ENCODE measurements around the gene ASCC3.

Gene ASCC3

DNA sequence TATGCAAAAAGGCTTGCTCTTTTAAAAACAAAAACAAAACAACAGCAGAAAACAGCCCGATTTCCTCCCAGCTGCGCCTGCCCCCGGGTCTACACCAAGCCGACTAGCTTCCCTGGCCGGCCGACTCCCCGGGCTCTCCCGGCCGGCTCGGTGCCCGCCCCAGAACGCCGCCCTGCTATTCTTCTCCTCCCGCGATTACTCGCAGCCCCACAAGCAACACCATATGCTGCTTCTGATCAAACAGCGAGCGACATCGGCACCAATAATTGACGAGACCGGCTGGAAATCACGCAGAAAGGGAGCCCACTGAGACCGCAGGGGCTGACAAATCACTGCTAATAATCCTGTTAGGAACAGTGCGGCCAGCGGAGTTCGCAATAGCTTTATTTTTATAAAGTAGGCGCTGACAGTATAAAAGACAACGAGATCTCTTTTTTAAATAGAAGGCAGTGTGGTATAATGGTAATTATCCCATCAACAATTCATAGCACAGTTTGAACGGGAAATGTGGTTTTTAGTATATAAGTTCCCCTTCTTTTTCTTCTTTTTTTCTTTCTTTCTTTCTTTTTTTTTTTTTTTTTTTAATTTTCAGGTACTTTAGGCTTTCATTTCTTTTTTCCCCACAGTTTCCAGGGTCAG is 419.7 kb downstream of the ASCC3 start:
- WGBS (ENCODE audit: insufficient coverage) = 12% methylated on average over 17 of the region's 29 CpGs
- POLR2A ChIA-PET = no interaction called here

GRCh38 chr6:100460650-100461204 is 420.4 kb downstream of the ASCC3 start:
- WGBS (ENCODE audit: insufficient coverage) = no CpG with 5 or more reads among the region's 9 CpGs
- peak in 2 of 3 donors; percentile 17 to 22 for DNase-seq
- Histone ChIP-seq H3K27ac (ENCODE audit: insufficient read depth in 1 of 2, low read depth in 1 of 2, low read length in 2 of 2, poor library complexity in 1 of 2, severe bottlenecking in 2 of 2) (no peak overlapping the region), H3K4me1 (ENCODE audit: control extremely low read depth in 1 of 4, control insufficient read depth in 4 of 4, insufficient read depth in 4 of 4, low read length in 3 of 4) (peaks cover 0 to 10% (median 5%) of the 10 kb centered on the region in 4 experiments), H3K27me3 (replicated peaks in 2 of 5; ENCODE audit: control insufficient read depth in 4 of 5, insufficient read depth in 5 of 5, low read length in 4 of 5) (peaks cover 41 to 100% (median 63%) of the 10 kb centered on the region in 5 experiments), H3K36me3 (ENCODE audit: control insufficient read depth in 4 of 4, insufficient read depth in 4 of 4, low read length in 3 of 4) (no peaks in the 10 kb centered on the region), H3K9me3 (ENCODE audit: control extremely low read depth in 1 of 5, control insufficient read depth in 4 of 5, insufficient read depth in 2 of 5, low read depth in 1 of 5, low read length in 4 of 5) (peaks cover 0 to 3% (median 0%) of the 10 kb centered on the region in 5 experiments), H3K4me3 (ENCODE audit: control insufficient read depth in 1 of 7, extremely low read depth in 1 of 7, insufficient read depth in 4 of 7, low read depth in 2 of 7, low read length in 6 of 7) (no peak overlapping the region)
- ChIA-PET CTCF (interaction anchor here (1.1 to 2.4 kb wide), 7 partner anchors 9 to 19 kb away, joined by 3 to 7 read pairs (median 6); no protein-coding TSS in a partner anchor), POLR2A (no interaction called here)

More for the DNA sequence above, 419.7 kb downstream of the ASCC3 start:
- H3K36me3 ChIP-seq (ENCODE audit: control insufficient read depth in 4 of 4, insufficient read depth in 4 of 4, low read length in 3 of 4) = no peaks in the 10 kb centered on the region
- peaks cover 0 to 10% (median 5%) of the 10 kb centered on the region in 4 experiments for H3K4me1 ChIP-seq (ENCODE audit: control extremely low read depth in 1 of 4, control insufficient read depth in 4 of 4, insufficient read depth in 4 of 4, low read length in 3 of 4)
- peaks cover 41 to 100% (median 65%) of the 10 kb centered on the region in 5 experiments for H3K27me3 ChIP-seq (replicated peaks in 2 of 5; ENCODE audit: control insufficient read depth in 4 of 5, insufficient read depth in 5 of 5, low read length in 4 of 5)
- H3K9me3 ChIP-seq (ENCODE audit: control extremely low read depth in 1 of 5, control insufficient read depth in 4 of 5, insufficient read depth in 2 of 5, low read depth in 1 of 5, low read length in 4 of 5) = peaks cover 0 to 2% (median 0%) of the 10 kb centered on the region in 5 experiments
- no peak overlapping the region for H3K4me3 ChIP-seq (ENCODE audit: control insufficient read depth in 1 of 7, extremely low read depth in 1 of 7, insufficient read depth in 4 of 7, low read depth in 2 of 7, low read length in 6 of 7)
- CTCF ChIA-PET = interaction anchor here (1.1 to 2.2 kb wide), 5 partner anchors 10 to 19 kb away, joined by 3 to 7 read pairs (median 6); no protein-coding TSS in a partner anchor
- peak in 1 of 3 donors; percentile 19 for DNase-seq
- no peak overlapping the region for H3K27ac ChIP-seq (ENCODE audit: insufficient read depth in 1 of 2, low read depth in 1 of 2, low read length in 2 of 2, poor library complexity in 1 of 2, severe bottlenecking in 2 of 2)

DNA sequence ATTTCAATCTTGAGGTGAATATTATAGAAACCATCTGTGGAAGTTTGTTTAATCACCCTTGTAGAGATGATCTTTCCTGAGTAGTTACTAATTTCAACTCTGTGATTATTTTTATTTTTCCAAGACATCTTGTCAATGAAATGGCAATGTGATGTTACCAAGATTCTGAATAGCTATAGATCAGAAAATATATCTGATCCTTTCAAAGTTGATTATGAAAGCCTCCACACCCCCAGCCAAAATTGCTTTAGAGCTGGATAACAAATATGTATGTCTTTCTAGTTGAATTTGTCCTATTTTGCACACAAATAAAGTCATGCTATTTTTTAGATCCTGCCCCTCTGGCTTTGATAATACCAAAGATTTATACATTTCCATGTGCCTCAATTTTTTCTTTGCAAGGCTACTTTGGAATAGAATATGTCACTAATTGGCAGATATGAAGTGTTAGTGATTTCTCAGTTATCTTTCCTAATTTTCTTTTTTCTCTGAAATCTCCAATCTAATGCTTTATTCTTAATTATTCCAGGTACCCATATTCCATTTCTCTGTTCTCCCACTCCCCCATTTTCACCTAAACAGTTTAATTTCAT is 421.4 kb downstream of the ASCC3 start:
- peaks cover 40 to 100% (median 65%) of the 10 kb centered on the region in 5 experiments for H3K27me3 ChIP-seq (replicated peaks in 2 of 5; ENCODE audit: control insufficient read depth in 4 of 5, insufficient read depth in 5 of 5, low read length in 4 of 5)
- H3K27ac ChIP-seq (ENCODE audit: insufficient read depth in 1 of 2, low read depth in 1 of 2, low read length in 2 of 2, poor library complexity in 1 of 2, severe bottlenecking in 2 of 2) = no peak overlapping the region
- H3K4me3 ChIP-seq (ENCODE audit: control insufficient read depth in 1 of 7, extremely low read depth in 1 of 7, insufficient read depth in 4 of 7, low read depth in 2 of 7, low read length in 6 of 7) = no peak overlapping the region
- peaks cover 0 to 3% (median 0%) of the 10 kb centered on the region in 5 experiments for H3K9me3 ChIP-seq (ENCODE audit: control extremely low read depth in 1 of 5, control insufficient read depth in 4 of 5, insufficient read depth in 2 of 5, low read depth in 1 of 5, low read length in 4 of 5)
- CTCF ChIA-PET = interaction anchor here (1.0 to 2.4 kb wide), 7 partner anchors 9 to 23 kb away, joined by 3 to 7 read pairs (median 6); no protein-coding TSS in a partner anchor
- no peaks in the 10 kb centered on the region for H3K36me3 ChIP-seq (ENCODE audit: control insufficient read depth in 4 of 4, insufficient read depth in 4 of 4, low read length in 3 of 4)
- peaks cover 0 to 4% (median 1%) of the 10 kb centered on the region in 4 experiments for H3K4me1 ChIP-seq (ENCODE audit: control extremely low read depth in 1 of 4, control insufficient read depth in 4 of 4, insufficient read depth in 4 of 4, low read length in 3 of 4)
- POLR2A ChIA-PET = no interaction called here
- peak in 2 of 3 donors; percentile 10 to 11 for DNase-seq

DNA sequence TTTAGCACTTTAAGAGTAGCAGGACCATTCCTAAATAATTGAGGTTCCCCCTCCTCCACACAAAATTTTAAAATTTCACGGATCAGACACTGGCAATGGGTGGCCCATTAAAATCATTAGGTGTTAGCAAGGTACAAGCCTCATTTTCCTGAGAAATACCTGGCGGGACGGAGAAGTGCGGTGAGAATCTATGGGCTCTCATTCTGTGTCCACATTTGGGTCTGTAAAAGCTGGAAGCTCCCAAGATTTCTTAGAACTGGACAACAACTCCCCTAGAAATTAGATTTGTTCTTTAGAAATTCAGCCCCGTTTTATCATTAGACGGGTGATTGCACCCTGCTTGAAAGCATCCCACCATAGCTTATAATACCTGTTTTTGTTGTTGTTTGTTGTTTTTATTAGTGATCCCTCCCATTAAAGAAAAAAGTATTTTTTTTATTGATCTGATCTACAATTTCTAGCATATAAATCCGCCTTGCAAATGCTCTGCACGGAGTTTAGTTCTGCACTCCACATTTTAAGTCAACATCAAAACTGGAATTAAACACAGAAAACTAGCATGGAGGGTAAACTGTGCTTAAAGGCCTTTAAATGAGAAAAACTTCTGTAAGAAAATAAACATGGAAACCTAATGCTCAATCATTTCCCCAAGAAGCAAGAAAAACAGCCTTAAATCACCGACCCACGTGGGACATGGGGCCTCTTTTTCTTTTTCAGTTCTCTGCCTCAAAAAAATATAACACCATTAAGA is 422.1 kb downstream of the ASCC3 start:
- no peak overlapping the region for H3K27ac ChIP-seq (ENCODE audit: insufficient read depth in 1 of 2, low read depth in 1 of 2, low read length in 2 of 2, poor library complexity in 1 of 2, severe bottlenecking in 2 of 2)
- CTCF ChIA-PET = interaction anchor here (1.0 to 2.4 kb wide), 5 partner anchors 10 to 24 kb away, joined by 3 to 7 read pairs (median 5); no protein-coding TSS in a partner anchor

More for the DNA sequence above, 422.1 kb downstream of the ASCC3 start:
- H3K4me3 ChIP-seq (ENCODE audit: control insufficient read depth in 1 of 7, extremely low read depth in 1 of 7, insufficient read depth in 4 of 7, low read depth in 2 of 7, low read length in 6 of 7) = no peak overlapping the region
- WGBS (ENCODE audit: insufficient coverage) = 16% methylated on average over 5 of the region's 10 CpGs
- H3K27me3 ChIP-seq (replicated peaks in 2 of 5; ENCODE audit: control insufficient read depth in 4 of 5, insufficient read depth in 5 of 5, low read length in 4 of 5) = peaks cover 42 to 100% (median 68%) of the 10 kb centered on the region in 5 experiments
- DNase-seq = peak in 2 of 3 donors; percentile 16 to 21
- H3K9me3 ChIP-seq (ENCODE audit: control extremely low read depth in 1 of 5, control insufficient read depth in 4 of 5, insufficient read depth in 2 of 5, low read depth in 1 of 5, low read length in 4 of 5) = peaks cover 0 to 3% (median 0%) of the 10 kb centered on the region in 5 experiments
- H3K36me3 ChIP-seq (ENCODE audit: control insufficient read depth in 4 of 4, insufficient read depth in 4 of 4, low read length in 3 of 4) = no peaks in the 10 kb centered on the region
- POLR2A ChIA-PET = no interaction called here
- peaks cover 0 to 2% (median 0%) of the 10 kb centered on the region in 4 experiments for H3K4me1 ChIP-seq (ENCODE audit: control extremely low read depth in 1 of 4, control insufficient read depth in 4 of 4, insufficient read depth in 4 of 4, low read length in 3 of 4)
